NCI-H2227 (cell line): ENCODE measurements around the gene CCL22.
"Not testable (repeated sequence)": the region's sequence is repeated elsewhere in the genome, so short reads cannot be mapped to it uniquely, and the experiment has no call there.

Source experiments
- DNase-seq: peaks from one replicate; lab custom pipeline; 2025; ENCODE audit not compliant: unreplicated experiment; lab: John Stamatoyannopoulos, UW

The CCL22 gene

GRCh38 chr16:57374067-57374534 lies 15.5 kb downstream of the CCL22 start:
- DNase-seq = no peak

- DNase-seq = not testable (repeated sequence)
These were observed 16.4 kb downstream of the CCL22 start for GRCh38 chr16:57374925-57375465.

- DNase-seq = no peak
These were observed 17.8 kb downstream of the CCL22 start for GRCh38 chr16:57376313-57376818.

GRCh38 chr16:57377080-57377841 lies 18.7 kb downstream of the CCL22 start:
- DNase-seq = no peak

GRCh38 chr16:57379579-57379978 lies 21.0 kb downstream of the CCL22 start:
- no peak for DNase-seq

- DNase-seq = no peak
These were observed 22.3 kb downstream of the CCL22 start for GRCh38 chr16:57380671-57381462.

GRCh38 chr16:57381791-57382534 lies 23.4 kb downstream of the CCL22 start:
- no peak for DNase-seq

GRCh38 chr16:57382535-57383275 lies 24.1 kb downstream of the CCL22 start:
- DNase-seq = no peak

- DNase-seq = no peak
These were observed 25.0 kb downstream of the CCL22 start for GRCh38 chr16:57383276-57384247.

GRCh38 chr16:57384248-57385070 lies 25.9 kb downstream of the CCL22 start:
- DNase-seq = no peak

GRCh38 chr16:57385083-57385482 lies 26.5 kb downstream of the CCL22 start:
- DNase-seq = no peak

- DNase-seq = no peak
These were observed 27.9 kb downstream of the CCL22 start for GRCh38 chr16:57386381-57386951.

GRCh38 chr16:57387598-57388354 lies 29.2 kb downstream of the CCL22 start:
- no peak for DNase-seq

- DNase-seq = no peak
These were observed 29.9 kb downstream of the CCL22 start for GRCh38 chr16:57388359-57389086.

- DNase-seq = no peak
These were observed 30.5 kb downstream of the CCL22 start for GRCh38 chr16:57389087-57389468.

- DNase-seq = no peak
These were observed 32.2 kb downstream of the CCL22 start for GRCh38 chr16:57390636-57391295.
